H1 (cell line): ENCODE measurements around the gene NINJ2. TPM values are rescaled to one million over a fixed set of nuclear protein-coding genes. Genes with fewer than 3 reads are reported as not detected.

ENCODE experiments used
- CTCF ChIA-PET: fragments of 300-600 bp; sonication (Branson Sonifier 250); formaldehyde crosslinking; loops from one replicate; lab custom pipeline; 2021; ENCODE audit not compliant: partially characterized antibody; lab: Charles Lee
- POLR2A ChIA-PET: fragments of 300-600 bp; sonication (Branson Sonifier 250); formaldehyde crosslinking; loops from one replicate; lab custom pipeline; 2021; ENCODE audit warnings: inconsistent platforms; ENCODE audit not compliant: partially characterized antibody; lab: Charles Lee
- DNase-seq, 2 experiments: peaks; one replicate each; pipeline versions ENCODE4 v3.0.0 to v3.0.0-alpha.2; 2010 to 2022; ENCODE audit warnings: low spot score in 2 of 2, low read depth in 1 of 2, mixed read lengths in 1 of 2
- FAIRE-seq: peaks from 2 replicates; lab custom pipeline; 2011; peaks lifted over from hg19 to GRCh38; lab: Jason Lieb, UNC
- H2AFZ ChIP-seq: 2 replicates; pipeline ENCODE4 v1.8.1; 2012; ENCODE audit warnings: low read length, inconsistent platforms
- H2AK5ac ChIP-seq: 2 replicates; pipeline ENCODE4 v1.6.1; 2013; ENCODE audit warnings: low read depth, low read length
- H2BK120ac ChIP-seq: replicated peaks from 2 replicates; pipeline ENCODE3; 2013; ENCODE audit warnings: low read depth, low read length, inconsistent platforms
- H2BK12ac ChIP-seq: 2 replicates; pipeline ENCODE4 v1.6.1; 2013; ENCODE audit warnings: low read depth, low read length
- H2BK15ac ChIP-seq: 2 replicates; pipeline ENCODE4 v1.6.1; 2013; ENCODE audit warnings: low read length
- H2BK20ac ChIP-seq: 2 replicates; pipeline ENCODE4 v1.6.1; 2013; ENCODE audit warnings: low read length
- H2BK5ac ChIP-seq: 2 replicates; pipeline ENCODE4 v1.6.1; 2013; ENCODE audit warnings: low read depth, low read length
- H3K14ac ChIP-seq: 2 replicates; pipeline ENCODE4 v1.6.1; 2013; ENCODE audit warnings: inconsistent platforms; ENCODE audit not compliant: insufficient read length
- H3K18ac ChIP-seq: 2 replicates; pipeline ENCODE4 v1.6.1; 2013; ENCODE audit warnings: low read length; ENCODE audit errors: extremely low read depth
- H3K23ac ChIP-seq: 2 replicates; pipeline ENCODE4 v1.6.1; 2013; ENCODE audit warnings: inconsistent platforms; ENCODE audit not compliant: insufficient read length
- H3K23me2 ChIP-seq: 2 replicates; pipeline ENCODE4 v1.6.1; 2013; ENCODE audit warnings: low read depth, low read length
- H3K27ac ChIP-seq: 2 replicates; pipeline ENCODE4 v1.6.1; 2011; ENCODE audit warnings: low read depth, low read length, inconsistent platforms
- H3K27me3 ChIP-seq, 4 experiments: replicated peaks in 1 of 4; 1 replicate in 1 of 4; 2 replicates in 3 of 4; pipeline versions ENCODE4 v1.6.1 to v1.8.1; 2011 to 2013; ENCODE audit warnings: low read length in 3 of 4, mild to moderate bottlenecking in 3 of 4, inconsistent platforms in 2 of 4, mixed read lengths in 2 of 4, moderate library complexity in 1 of 4; ENCODE audit not compliant: control insufficient read depth in 3 of 4, insufficient read depth in 3 of 4; ENCODE audit errors: extremely low read depth in 1 of 4
- H3K36me3 ChIP-seq, 4 experiments: 2 replicates each; pipeline versions ENCODE4 v1.6.1 to v1.8.1; 2011 to 2013; ENCODE audit warnings: mild to moderate bottlenecking in 4 of 4, low read length in 3 of 4, moderate library complexity in 2 of 4, control low read depth in 1 of 4, inconsistent platforms in 1 of 4; ENCODE audit not compliant: insufficient read depth in 4 of 4, control insufficient read depth in 2 of 4
- H3K4ac ChIP-seq: replicated peaks from 2 replicates; pipeline ENCODE3; 2013; ENCODE audit warnings: low read length, low read depth, mixed read lengths, inconsistent platforms; ENCODE audit not compliant: insufficient read length
- H3K4me1 ChIP-seq, 4 experiments: replicated peaks in 1 of 4; 1 replicate in 1 of 4; 2 replicates in 3 of 4; pipeline versions ENCODE4 v1.6.1 to v1.8.1; 2011 to 2013; ENCODE audit warnings: low read length in 3 of 4, inconsistent platforms in 2 of 4, mixed read lengths in 1 of 4; ENCODE audit not compliant: insufficient read depth in 4 of 4, control insufficient read depth in 3 of 4
- H3K4me2 ChIP-seq, 2 experiments: 2 replicates each; pipeline versions ENCODE4 v1.6.1 to v1.8.1; 2011 to 2013; ENCODE audit warnings: low read depth in 2 of 2, low read length in 2 of 2, control low read depth in 1 of 2, inconsistent platforms in 1 of 2, mild to moderate bottlenecking in 1 of 2; ENCODE audit not compliant: insufficient read depth in 1 of 2
- H3K4me3 ChIP-seq, 4 experiments: fragments of 200-600, 300-600 bp in 1 of 4; sonication (generic), shearing (Covaris generic), sonication (Bioruptor Twin) in 1 of 4; 2 replicates each; pipeline versions ENCODE4 v1.5.1 to v1.8.1; 2011 to 2016; ENCODE audit warnings: low read length in 4 of 4, low read depth in 3 of 4, control low read depth in 2 of 4, inconsistent platforms in 2 of 4, mild to moderate bottlenecking in 2 of 4, mixed read lengths in 1 of 4, moderate library complexity in 1 of 4; ENCODE audit not compliant: insufficient read depth in 2 of 4; ENCODE audit errors: extremely low read depth in 1 of 4
- H3K56ac ChIP-seq: replicated peaks from 2 replicates; pipeline ENCODE3; 2013; ENCODE audit warnings: low read depth, mild to moderate bottlenecking, mixed read lengths, low read length, inconsistent platforms; ENCODE audit not compliant: insufficient read length
- H3K79me1 ChIP-seq: 2 replicates; pipeline ENCODE4 v1.6.1; 2013; ENCODE audit warnings: low read depth, low read length, control low read depth
- H3K79me2 ChIP-seq, 2 experiments: 2 replicates each; pipeline versions ENCODE4 v1.6.1 to v1.8.1; 2012 to 2013; ENCODE audit warnings: low read length in 2 of 2, mild to moderate bottlenecking in 2 of 2, inconsistent platforms in 1 of 2; ENCODE audit not compliant: insufficient read depth in 2 of 2, control insufficient read depth in 1 of 2
- H3K9ac ChIP-seq, 4 experiments: replicated peaks in 1 of 4; 1 replicate in 1 of 4; 2 replicates in 3 of 4; pipeline versions ENCODE4 v1.6.1 to v1.8.1; 2011 to 2013; ENCODE audit warnings: low read depth in 3 of 4, low read length in 3 of 4, control low read depth in 2 of 4, mild to moderate bottlenecking in 2 of 4, moderate library complexity in 2 of 4, inconsistent platforms in 1 of 4; ENCODE audit errors: extremely low read depth in 1 of 4
- H3K9me3 ChIP-seq, 2 experiments: 2 replicates each; pipeline versions ENCODE4 v1.6.1 to v1.8.1; 2012 to 2013; ENCODE audit warnings: mild to moderate bottlenecking in 2 of 2, moderate library complexity in 2 of 2, control low read depth in 1 of 2, inconsistent platforms in 1 of 2, low read depth in 1 of 2, low read length in 1 of 2, mixed read lengths in 1 of 2; ENCODE audit not compliant: insufficient read depth in 2 of 2
- H4K20me1 ChIP-seq, 2 experiments: replicated peaks in 1 of 2; 2 replicates each; pipeline versions ENCODE3 to v1.8.1; 2011 to 2013; ENCODE audit warnings: inconsistent platforms in 2 of 2, low read length in 2 of 2, mild to moderate bottlenecking in 1 of 2; ENCODE audit not compliant: insufficient read depth in 2 of 2, control insufficient read depth in 1 of 2
- H4K5ac ChIP-seq: 2 replicates; pipeline ENCODE4 v1.6.1; 2013; ENCODE audit warnings: low read length, low read depth, mixed read lengths, inconsistent platforms; ENCODE audit not compliant: insufficient read length
- H4K8ac ChIP-seq: 2 replicates; pipeline ENCODE4 v1.8.0; 2013; ENCODE audit warnings: mild to moderate bottlenecking, moderate library complexity, low read length, inconsistent platforms; ENCODE audit not compliant: insufficient read depth; ENCODE audit errors: extremely low read depth
- H4K91ac ChIP-seq: replicated peaks from 2 replicates; pipeline ENCODE3; 2013; ENCODE audit warnings: low read length, mixed read lengths, inconsistent platforms; ENCODE audit not compliant: insufficient read length
- ATF3 ChIP-seq: IDR thresholded peaks from 2 replicates; pipeline ENCODE4 v1.6.1; 2011; ENCODE audit warnings: low read depth, mild to moderate bottlenecking, low read length; ENCODE audit not compliant: insufficient read depth
- BACH1 ChIP-seq: IDR thresholded peaks from 2 replicates; pipeline ENCODE4 v1.6.1; 2012; ENCODE audit warnings: low read length, improper control_type of control experiment
- CTBP2 ChIP-seq: IDR thresholded peaks from 2 replicates; pipeline ENCODE4 v1.7.0; 2011; ENCODE audit warnings: borderline replicate concordance, mild to moderate bottlenecking, moderate library complexity, mixed read lengths, low read length; ENCODE audit not compliant: insufficient read depth, insufficient read length
- CTCF ChIP-seq, 3 experiments: IDR thresholded peaks; 1 replicate in 2 of 3; 2 replicates in 1 of 3; pipeline versions ENCODE4 v1.5.1 to v1.6.1; 2011; ENCODE audit warnings: low read length in 3 of 3, mild to moderate bottlenecking in 3 of 3, inconsistent platforms in 2 of 3, low read depth in 1 of 3, moderate library complexity in 1 of 3; ENCODE audit not compliant: insufficient read depth in 1 of 3; ENCODE audit errors: control extremely low read depth in 1 of 3
- EP300 ChIP-seq, 2 experiments: IDR thresholded peaks; 1 replicate in 1 of 2; 2 replicates in 1 of 2; pipeline ENCODE4 v1.6.1; 2011 to 2012; ENCODE audit warnings: low read depth in 2 of 2, low read length in 2 of 2, mild to moderate bottlenecking in 2 of 2, borderline replicate concordance in 1 of 2, inconsistent platforms in 1 of 2, moderate library complexity in 1 of 2
- KDM1A ChIP-seq: fragments of 200-600, 300-600 bp; sonication (generic); IDR thresholded peaks from 2 replicates; pipeline ENCODE4 v1.7.1; 2016; ENCODE audit warnings: mild to moderate bottlenecking, low read length, borderline replicate concordance
- NRF1 ChIP-seq: IDR thresholded peaks from 2 replicates; pipeline ENCODE4 v1.6.1; 2011; ENCODE audit warnings: mild to moderate bottlenecking, low read depth, low read length, improper control_type of control experiment
- RNF2 ChIP-seq: fragments of 200-900, 300-1000 bp; sonication (generic); IDR thresholded peaks from 2 replicates; pipeline ENCODE4 v1.7.1; 2016; ENCODE audit warnings: borderline replicate concordance, low read depth, mild to moderate bottlenecking, antibody characterized with exemption, low read length; ENCODE audit not compliant: poor library complexity, severe bottlenecking; ENCODE audit errors: missing control alignments
- TAF7 ChIP-seq: optimal IDR thresholded peaks from 2 replicates; pipeline ENCODE3; 2011; ENCODE audit warnings: low read depth, mild to moderate bottlenecking, inconsistent platforms, low read length, moderate library complexity, borderline replicate concordance
- WGBS, 2 experiments: shearing (Covaris generic) in 1 of 2; methylation state at CpG; one replicate each; pipeline versions ENCODE4 v1.1.6 to v1.1.7; 2013 to 2015; ENCODE audit warnings: low lambda C conversion rate in 2 of 2, mixed read lengths in 2 of 2, inconsistent platforms in 1 of 2, low coverage in 1 of 2, missing lambda C conversion rate in 1 of 2; ENCODE audit not compliant: insufficient replicate concordance in 2 of 2, insufficient coverage in 1 of 2, insufficient read length in 1 of 2; ENCODE audit errors: extremely low coverage in 1 of 2, missing lambda C conversion rate in 1 of 2; 5-methylcytosine and 5-hydroxymethylcytosine counted together
- polyA plus RNA-seq, 7 experiments: library from polyadenylated mRNA; depleted of rRNA in 3 of 7; stranded (reverse) in 5 of 7; unstranded in 2 of 7; fragments of >200 nt in 5 of 7; fragments of 200-250 nt in 2 of 7; gene quantifications; 1 replicate in 5 of 7; 2 replicates in 1 of 7; 4 replicates in 1 of 7; pipeline versions ENCODE4 v1.2.1 to v1.2.3, GENCODE V29; 2011 to 2013; ENCODE audit warnings: missing spikeins in 2 of 7, mixed read lengths in 2 of 7
- total RNA-seq: library from RNA; stranded (reverse); fragmentation: NEBNext Ultra II Directional; extraction: Animal tissue kit (Norgen Biotek cat#: 25700); gene quantifications from 2 replicates; pipeline ENCODE4 v1.2.1, GENCODE V29; 2021

NINJ2 gene
- total and polyA plus RNA-seq, 2 of the 8 experiments (the other 6 are each of a cell fraction or from before 2014, with no cell fraction given) = 1.4 TPM; not detected in 1

DNA sequence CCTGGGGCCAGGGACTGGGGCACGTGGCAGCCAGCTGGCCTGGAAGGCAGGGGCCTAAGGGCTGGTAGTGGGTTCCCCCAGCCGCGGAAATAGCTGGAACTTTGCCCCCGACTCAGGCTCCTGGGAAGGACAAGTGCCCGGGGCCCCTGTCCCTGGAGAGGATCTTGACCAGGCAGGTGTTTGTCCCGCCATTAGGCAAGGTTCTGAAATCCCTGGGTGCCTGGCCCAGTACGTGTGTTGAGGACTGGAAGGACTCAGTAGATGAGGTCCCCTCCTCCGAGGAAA, 109.3 kb downstream of the NINJ2 start:
- Histone ChIP-seq H2AFZ (no peak overlapping the region), H2BK120ac (no peak overlapping the region), H3K23ac (no peak overlapping the region), H3K56ac (no peak overlapping the region), H3K23me2 (no peaks in the 10 kb centered on the region), H2BK5ac (no peak overlapping the region), H3K4me2 (no peak overlapping the region), H2BK20ac (no peak overlapping the region), H2AK5ac (no peak overlapping the region), H4K91ac (no peak overlapping the region), H3K14ac (no peak overlapping the region), H3K4me1 (no peaks in the 10 kb centered on the region), H4K5ac (no peak overlapping the region), H3K27ac (no peak overlapping the region), H4K8ac (no peak overlapping the region), H2BK12ac (no peak overlapping the region), H3K27me3 (no peaks in the 10 kb centered on the region), H3K36me3 (peaks cover 0 to 6% (median 0%) of the 10 kb centered on the region in 4 experiments; a peak in 1 of 8 replicates), H3K18ac (no peak overlapping the region), H3K9me3 (0 out of 4 replicates have a peak, but pooled peaks cover 0 to 2% of the 10 kb centered on the region in 2 experiments), H4K20me1 (no peaks in the 10 kb centered on the region), H3K79me2 (no peaks in the 10 kb centered on the region), H3K4me3 (no peak overlapping the region), H3K79me1 (no peaks in the 10 kb centered on the region), H3K9ac (no peak overlapping the region), H3K4ac (no peak overlapping the region), H2BK15ac (no peak overlapping the region)
- DNase-seq (no peak), FAIRE-seq (no peak)
- ChIA-PET POLR2A (no interaction called here), CTCF (no interaction called here)
- TF ChIP-seq RNF2 (no peak), EP300 (IDR thresholded peaks at IDR 0.05; ENCODE audit: borderline replicate concordance in 1 of 2, low read depth in 2 of 2, low read length in 2 of 2) (no peak), ATF3 (no peak), CTBP2 (no peak), BACH1 (no peak), KDM1A (no peak), NRF1 (no peak), CTCF (IDR thresholded peaks at IDR 0.05; ENCODE audit: control extremely low read depth in 1 of 3, insufficient read depth in 1 of 3, low read depth in 1 of 3, low read length in 3 of 3) (no peak), TAF7 (no peak)
- 88% methylated on average over 8 of the region's 8 CpGs; no CpG with 5 or more reads in 1 of the 2 experiments for WGBS, 2 experiments
